GM12892 (cell line): ENCODE data around the gene MTARC1. TPM values are rescaled to one million over a fixed set of nuclear protein-coding genes. Genes with fewer than 3 reads are reported as not detected.
A peak's percentile ranks its signal among the peaks of the same experiment; 100 is the strongest.

Experiments
- DNase-seq: peaks from one replicate; pipeline ENCODE4 v3.0.0; 2011; ENCODE audit not compliant: insufficient read length
- FAIRE-seq: peaks from 2 replicates; lab custom pipeline; 2011; peaks lifted over from hg19 to GRCh38; lab: Jason Lieb, UNC
- POLR2A ChIP-seq: IDR thresholded peaks from 2 replicates; pipeline ENCODE4 v1.6.1; 2011; ENCODE audit warnings: low read depth, low read length, control low read depth
- POLR2AphosphoS5 ChIP-seq: IDR thresholded peaks from 2 replicates; pipeline ENCODE4 v1.6.1; 2011; ENCODE audit warnings: low read depth, low read length, control low read depth
- TAF1 ChIP-seq: IDR thresholded peaks from 2 replicates; pipeline ENCODE4 v1.6.1; 2011; ENCODE audit warnings: low read depth, mild to moderate bottlenecking, control low read depth, low read length, borderline replicate concordance
- polyA plus RNA-seq: library from polyadenylated mRNA; unstranded; fragments of >200 nt; gene quantifications from one replicate; pipeline ENCODE4 v1.2.1, GENCODE V29; 2012; ENCODE audit warnings: missing spikeins, inconsistent platforms; ENCODE audit not compliant: missing spikeins

Gene MTARC1
- polyA plus RNA-seq = 1.7 TPM

DNA sequence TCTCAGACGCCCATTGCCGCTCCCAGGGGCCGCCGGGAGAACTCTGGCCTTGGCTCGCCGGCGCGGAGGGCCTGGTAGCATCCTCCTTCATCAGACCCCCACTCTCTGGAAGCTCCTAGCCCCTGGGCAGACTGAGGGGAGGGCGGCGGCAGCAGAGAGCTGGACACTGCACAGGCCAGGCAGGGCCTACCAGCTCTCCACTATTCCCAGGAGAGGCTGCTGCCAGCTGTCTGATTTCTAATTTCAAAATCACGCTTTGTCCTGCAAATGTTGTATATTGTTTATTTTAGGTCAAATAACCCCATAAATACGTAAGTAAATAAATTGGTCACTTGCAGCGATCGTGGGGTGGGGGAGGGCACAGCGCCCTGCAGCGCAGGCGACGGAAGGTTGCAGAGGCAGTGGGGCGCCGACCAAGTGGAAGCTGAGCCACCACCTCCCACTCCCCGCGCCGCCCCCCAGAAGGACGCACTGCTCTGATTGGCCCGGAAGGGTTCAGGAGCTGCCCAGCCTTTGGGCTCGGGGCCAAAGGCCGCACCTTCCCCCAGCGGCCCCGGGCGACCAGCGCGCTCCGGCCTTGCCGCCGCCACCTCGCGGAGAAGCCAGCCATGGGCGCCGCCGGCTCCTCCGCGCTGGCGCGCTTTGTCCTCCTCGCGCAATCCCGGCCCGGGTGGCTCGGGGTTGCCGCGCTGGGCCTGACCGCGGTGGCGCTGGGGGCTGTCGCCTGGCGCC lies at the start of gene MTARC1:
TSS of gene MTARC1 (plus strand) at position 577 of the 732 bp plus-strand sequence. CDS start at position 609, 32 bp downstream.
- FAIRE-seq = peak; percentile 30
- peak; percentile 54 for DNase-seq
- TF ChIP-seq POLR2AphosphoS5 (no peak), POLR2A (no peak), TAF1 (no peak)

DNA sequence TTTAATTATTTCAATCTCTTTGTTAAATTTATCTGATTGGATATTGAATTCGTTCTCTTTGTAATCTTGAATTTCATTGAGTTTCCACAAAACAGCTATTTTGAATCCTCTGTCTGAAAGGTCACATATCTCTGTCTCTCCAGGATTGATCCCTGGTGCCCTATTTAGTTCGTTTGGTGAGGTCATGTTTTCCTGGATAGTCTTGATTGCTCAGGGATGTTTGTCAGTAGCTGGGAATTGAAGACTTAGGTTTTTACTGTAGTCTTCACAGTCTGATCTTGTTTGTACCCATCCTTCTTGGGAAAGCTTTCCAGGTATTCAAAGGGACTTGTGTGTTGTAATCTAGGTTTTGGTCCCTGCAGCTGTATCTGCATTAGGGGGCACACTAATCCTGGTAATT lies 45.4 kb upstream of the MTARC1 start:
- no peak for TF ChIP-seq TAF1
- no peak for TF ChIP-seq POLR2AphosphoS5
- no peak for TF ChIP-seq POLR2A
- DNase-seq (no peak), FAIRE-seq (no peak)

DNA sequence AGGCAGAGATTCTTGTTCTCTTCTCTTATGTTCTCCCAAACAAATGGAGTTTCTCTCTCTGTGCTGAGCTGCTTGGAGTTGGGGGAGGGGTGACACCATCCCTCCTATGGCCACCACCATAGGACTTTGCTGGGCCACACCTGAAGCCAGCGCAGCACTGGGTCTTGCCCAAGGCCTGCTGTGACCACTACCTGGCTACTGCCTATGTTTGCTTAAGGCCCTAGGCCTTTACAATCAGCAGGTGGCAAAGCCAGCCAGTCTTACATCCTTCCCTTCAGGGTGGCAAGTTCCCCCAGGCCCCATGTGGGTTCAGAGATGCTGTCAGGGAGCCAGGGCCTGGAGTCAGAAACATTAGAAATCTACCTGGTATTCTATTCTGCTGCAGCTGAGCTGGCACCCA lies 44.9 kb upstream of the MTARC1 start:
- DNase-seq = no peak
- FAIRE-seq = no peak
- TF ChIP-seq POLR2AphosphoS5 = no peak
- no peak for TF ChIP-seq TAF1
- no peak for TF ChIP-seq POLR2A

DNA sequence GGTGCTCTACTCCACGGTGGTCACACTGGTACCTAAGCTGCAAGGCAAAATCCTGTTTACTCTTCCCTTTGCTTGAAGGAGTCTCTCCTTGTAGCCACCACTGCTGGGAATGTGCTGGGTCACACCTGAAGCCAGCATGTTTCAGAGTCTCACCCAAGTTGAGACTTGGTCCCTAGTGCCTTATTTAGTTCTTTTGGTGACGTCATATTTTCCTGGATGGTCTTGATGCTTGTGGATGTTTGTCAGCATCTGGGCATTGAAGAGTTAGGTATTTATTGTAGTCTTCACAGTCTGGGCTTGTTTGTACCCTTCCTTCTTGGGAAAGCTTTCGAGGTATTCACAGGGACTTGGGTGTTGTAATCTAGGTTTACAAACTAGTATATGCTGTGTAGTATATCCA lies 44.2 kb upstream of the MTARC1 start:
- DNase-seq (no peak), FAIRE-seq (no peak)
- no peak for TF ChIP-seq TAF1
- TF ChIP-seq POLR2A = no peak
- no peak for TF ChIP-seq POLR2AphosphoS5

DNA sequence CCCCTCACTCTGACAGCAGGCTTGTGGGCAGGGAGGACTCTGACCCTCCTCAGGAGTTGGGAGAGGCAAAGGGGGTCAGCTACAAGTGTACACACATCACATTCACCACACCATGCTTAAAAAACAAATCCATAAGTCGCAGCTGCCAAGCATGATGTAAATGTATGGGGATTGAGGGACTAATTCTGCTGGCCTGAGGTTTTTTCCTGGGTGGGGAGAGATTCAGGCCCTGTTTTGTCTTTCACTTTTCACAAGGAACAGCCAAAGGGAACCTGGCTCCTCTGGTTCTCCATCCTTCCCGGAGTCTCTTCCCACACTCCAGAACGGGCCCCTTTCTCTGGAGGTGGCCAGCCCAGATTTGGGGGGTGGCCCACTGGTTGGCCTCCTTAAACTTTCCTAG lies 39.9 kb upstream of the MTARC1 start:
- no peak for DNase-seq
- no peak for FAIRE-seq
- TF ChIP-seq POLR2A (no peak), TAF1 (no peak), POLR2AphosphoS5 (no peak)

DNA sequence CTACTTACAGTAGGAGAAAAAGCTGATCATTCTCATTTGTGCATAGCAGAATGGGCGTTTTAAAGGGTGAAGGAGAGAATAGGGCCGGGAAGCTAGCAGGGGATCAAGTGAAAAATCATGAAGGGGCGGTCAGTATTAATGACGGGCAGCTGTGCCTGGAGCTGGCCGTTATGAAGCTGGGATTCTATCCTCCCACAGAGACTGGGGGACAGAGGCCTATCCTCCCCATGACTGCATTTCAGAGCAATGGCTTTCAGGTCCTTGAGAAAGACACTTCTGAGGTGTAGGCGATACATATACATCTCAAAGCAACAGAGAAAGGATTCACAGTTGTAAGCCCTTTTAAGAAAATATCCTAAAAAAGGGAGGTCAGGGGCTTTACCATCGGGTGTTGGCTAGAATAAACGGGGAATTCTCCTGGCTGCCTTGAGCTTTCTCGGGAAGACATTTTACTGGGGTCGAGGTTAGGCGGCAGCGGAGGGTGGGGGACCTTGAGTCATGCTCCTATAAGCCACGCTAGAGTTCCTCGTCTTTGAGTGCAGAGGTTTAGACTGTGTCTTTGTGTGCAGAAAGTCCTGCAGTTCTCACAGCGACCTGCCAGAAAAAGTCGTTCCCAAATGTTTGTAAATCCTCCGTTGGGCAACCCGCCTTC lies 39.1 kb upstream of the MTARC1 start:
- FAIRE-seq (no peak), DNase-seq (no peak)
- TF ChIP-seq POLR2A = no peak
- TF ChIP-seq TAF1 = no peak
- no peak for TF ChIP-seq POLR2AphosphoS5

DNA sequence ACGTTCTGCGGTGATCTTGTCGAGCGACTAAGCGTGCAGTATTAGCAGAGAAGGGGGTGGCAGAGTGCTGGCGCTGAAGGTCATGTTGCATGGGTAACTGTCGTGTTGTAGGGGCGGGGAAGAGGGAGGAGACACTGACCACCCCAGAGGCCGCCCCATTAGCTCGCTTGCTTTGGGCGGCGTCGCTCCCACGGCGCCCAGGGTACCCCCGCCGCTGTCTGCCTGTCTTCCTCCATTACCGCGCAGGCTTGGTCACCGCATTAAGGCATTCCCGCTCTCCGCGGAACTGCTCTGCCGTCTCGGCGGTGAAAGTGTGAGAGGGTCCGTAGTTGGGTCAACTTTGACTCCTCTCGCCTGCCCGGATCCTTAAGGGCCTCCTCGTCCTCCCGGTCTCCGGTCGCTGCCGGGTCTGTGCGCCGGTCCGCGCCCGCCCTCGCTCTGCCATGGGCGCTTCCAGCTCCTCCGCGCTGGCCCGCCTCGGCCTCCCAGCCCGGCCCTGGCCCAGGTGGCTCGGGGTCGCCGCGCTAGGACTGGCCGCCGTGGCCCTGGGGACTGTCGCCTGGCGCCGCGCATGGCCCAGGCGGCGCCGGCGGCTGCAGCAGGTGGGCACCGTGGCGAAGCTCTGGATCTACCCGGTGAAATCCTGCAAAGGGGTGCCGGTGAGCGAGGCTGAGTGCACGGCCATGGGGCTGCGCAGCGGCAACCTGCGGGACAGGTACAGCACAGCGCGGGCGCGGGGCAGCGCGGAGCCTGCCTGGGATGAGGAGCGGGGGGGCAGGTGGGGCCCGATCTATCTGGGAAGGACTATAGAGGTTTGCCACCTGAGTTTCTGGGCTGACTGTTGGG lies 38.4 kb upstream of the MTARC1 start, which contains the start of gene MTARC2:
TSS of gene MTARC2 (plus strand) at position 234 of the 846 bp plus-strand sequence. CDS start at position 444, 210 bp downstream.
- FAIRE-seq = peak; percentile 79
- DNase-seq = peak; percentile 46

DNA sequence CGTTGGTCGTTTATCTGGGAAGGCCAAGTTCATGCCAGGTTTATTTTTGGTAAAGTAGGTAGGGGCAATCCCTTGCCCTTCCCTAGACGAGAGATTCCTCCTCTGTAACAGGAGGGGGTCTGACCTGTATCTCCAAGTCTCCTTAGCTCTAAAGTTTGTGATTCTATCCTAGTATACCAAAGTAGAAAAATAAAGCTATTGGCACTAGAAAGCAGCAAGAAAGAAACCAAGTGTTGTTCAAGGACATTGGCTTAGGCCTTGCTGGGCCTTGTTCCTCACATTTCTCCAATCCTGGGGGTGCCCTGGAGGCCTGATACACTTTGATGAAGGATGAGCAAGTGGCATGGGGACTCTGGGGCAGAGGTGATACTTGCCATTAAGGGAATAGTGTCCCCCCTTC lies 37.8 kb upstream of the MTARC1 start:
- DNase-seq (no peak), FAIRE-seq (no peak)
- no peak for TF ChIP-seq POLR2A
- TF ChIP-seq TAF1 = no peak
- TF ChIP-seq POLR2AphosphoS5 = no peak

More for the DNA sequence above, 38.4 kb upstream of the MTARC1 start, which contains the start of gene MTARC2:
- 0 out of 2 replicates have a peak, but pooled peaks have one; percentile 25 for TF ChIP-seq TAF1
- peak; percentile 80 for TF ChIP-seq POLR2AphosphoS5
- TF ChIP-seq POLR2A = peak; percentile 76; the same call in 1 of the 2 replicates

DNA sequence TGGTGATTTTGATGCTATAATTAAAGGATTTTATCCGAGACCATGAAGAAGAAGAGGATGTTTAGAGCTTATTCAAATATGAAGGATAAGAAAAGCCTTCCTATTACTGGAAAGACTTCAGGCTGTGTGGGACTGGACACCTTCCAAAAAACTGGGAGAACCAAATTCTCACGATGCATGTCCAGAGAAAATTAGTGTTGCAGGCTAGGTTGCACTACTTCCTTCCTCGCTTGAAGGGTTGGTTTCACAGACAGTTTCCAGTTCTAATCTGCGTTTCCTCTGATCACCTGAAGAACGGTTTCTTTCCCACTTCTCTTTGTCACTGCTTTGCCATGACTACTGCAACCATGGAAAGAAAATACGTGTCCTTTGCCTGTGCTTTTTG lies 36.6 kb upstream of the MTARC1 start:
- TF ChIP-seq POLR2AphosphoS5 (no peak), TAF1 (no peak), POLR2A (no peak)
- DNase-seq (no peak), FAIRE-seq (peak; percentile 48)

DNA sequence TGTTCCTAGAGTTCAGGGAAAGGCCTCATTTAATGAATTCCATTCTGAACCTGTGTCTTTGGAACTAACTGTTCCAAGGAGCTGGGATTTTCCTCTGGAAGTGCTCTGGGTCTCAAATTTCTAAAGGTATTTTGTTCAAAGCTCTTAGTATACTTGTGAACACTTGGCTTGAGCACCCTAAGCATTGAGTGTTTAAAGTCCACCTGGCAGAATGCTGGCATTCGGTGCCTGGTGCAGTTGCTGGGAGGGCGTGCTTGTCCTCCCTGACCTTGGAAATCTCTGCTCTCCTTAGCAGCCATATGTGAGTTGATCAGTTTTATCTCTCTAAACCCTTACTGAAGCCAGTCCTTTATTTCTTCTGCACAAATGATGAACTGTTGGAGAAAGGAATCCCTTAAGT lies 35.6 kb upstream of the MTARC1 start:
- TF ChIP-seq POLR2AphosphoS5 = no peak
- no peak for DNase-seq
- no peak for FAIRE-seq

DNA sequence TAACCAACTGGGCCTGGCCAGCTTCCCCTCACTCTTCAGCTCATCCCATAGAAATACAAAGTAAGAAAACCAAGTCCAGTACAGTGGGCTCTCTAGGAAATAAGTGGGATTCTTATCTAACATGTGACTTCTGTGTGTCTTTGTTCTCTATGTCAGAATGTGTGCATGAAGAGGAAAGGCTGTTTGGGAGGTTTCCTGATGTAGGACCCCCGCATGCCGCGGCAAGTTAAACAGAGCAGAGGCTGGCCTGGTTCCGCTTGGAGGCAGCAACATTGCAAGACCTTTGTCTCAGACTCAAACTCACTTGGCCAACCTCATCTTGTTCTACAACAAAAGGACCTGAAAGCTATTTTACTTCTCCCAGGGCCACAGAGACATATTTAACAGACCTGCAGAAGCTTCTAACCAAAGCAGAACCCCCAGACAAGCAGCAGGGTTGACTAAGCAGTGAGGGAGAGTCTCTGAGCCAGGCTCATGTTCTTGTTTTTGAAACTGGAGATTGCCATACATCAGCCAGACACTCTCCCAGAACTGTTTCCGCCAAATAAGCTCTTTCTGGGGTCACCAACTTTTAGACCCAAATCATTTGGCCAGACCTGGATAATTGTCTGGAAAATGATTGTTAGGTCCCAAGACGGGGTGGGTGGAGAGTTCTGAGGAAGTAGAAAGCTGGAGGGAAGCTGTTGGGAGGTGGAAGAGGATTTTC lies 32.3 kb upstream of the MTARC1 start:
- FAIRE-seq (no peak), DNase-seq (no peak)
- no peak for TF ChIP-seq TAF1
- TF ChIP-seq POLR2A = no peak
- no peak for TF ChIP-seq POLR2AphosphoS5
